Adipocyte (in vitro differentiated cells): ENCODE measurements around the gene POMP.

Source experiments
- DNase-seq: peaks from one replicate; pipeline ENCODE4 v3.0.0-alpha.2; 2015; ENCODE audit warnings: low read depth
- H3K27me3 ChIP-seq: replicated peaks from 2 replicates; pipeline ENCODE4 v1.7.0; 2013; ENCODE audit warnings: mild to moderate bottlenecking, low read length, moderate library complexity; ENCODE audit not compliant: control insufficient read depth, insufficient read depth
- H3K36me3 ChIP-seq: 2 replicates; pipeline ENCODE4 v1.7.0; 2013; ENCODE audit warnings: low read length, mild to moderate bottlenecking, moderate library complexity; ENCODE audit not compliant: control insufficient read depth, insufficient read depth, severe bottlenecking
- H3K4me1 ChIP-seq: 2 replicates; pipeline ENCODE4 v1.7.0; 2013; ENCODE audit warnings: mild to moderate bottlenecking, low read length, moderate library complexity; ENCODE audit not compliant: control insufficient read depth, insufficient read depth
- H3K4me3 ChIP-seq: 2 replicates; pipeline ENCODE4 v1.7.0; 2013; ENCODE audit warnings: mild to moderate bottlenecking, low read length, moderate library complexity
- H3K9ac ChIP-seq: 2 replicates; pipeline ENCODE4 v1.7.0; 2013; ENCODE audit warnings: mild to moderate bottlenecking, low read length, moderate library complexity
- H3K9me3 ChIP-seq: 2 replicates; pipeline ENCODE4 v1.7.0; 2013; ENCODE audit warnings: mild to moderate bottlenecking, low read length, moderate library complexity; ENCODE audit not compliant: control insufficient read depth

Gene POMP

DNA sequence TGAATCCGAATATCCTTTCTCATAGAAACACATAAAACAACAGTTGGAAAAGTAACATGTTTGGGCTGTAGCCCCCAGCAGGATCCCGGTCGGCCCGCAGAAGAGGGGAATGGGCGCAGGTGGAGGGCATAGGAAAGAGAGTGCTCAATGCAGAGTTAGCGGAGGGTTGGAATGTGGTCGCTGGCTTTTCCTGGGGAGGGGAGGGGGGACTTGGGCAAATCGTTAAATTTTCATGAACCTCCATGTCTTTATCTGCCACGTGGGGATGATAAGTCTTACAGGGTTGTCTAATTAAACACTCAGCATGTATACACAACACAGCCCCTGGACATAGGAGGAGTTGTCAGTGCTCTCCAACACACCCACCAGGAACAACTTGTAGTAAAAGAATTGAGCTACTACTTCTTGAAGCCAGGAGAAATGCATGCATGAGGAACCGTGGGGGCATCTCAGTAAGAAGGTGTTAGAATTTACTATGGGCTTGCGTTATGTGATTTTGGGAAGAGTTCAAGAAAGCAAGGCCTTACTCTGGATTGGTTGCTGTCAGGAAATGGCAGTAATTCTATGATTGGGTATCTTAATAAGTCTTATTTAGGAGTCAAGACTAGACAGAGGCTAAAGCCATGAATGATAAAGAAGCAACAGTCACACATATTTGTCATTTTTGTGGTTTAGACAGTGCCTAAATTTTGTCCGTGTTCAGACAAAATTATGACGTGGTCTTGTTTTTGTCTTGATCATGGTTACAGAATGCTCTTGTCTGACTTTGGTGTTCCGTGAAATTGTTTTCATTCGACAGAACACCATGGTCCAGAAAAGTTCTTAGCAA is 60.5 kb downstream of the POMP start:
- Histone ChIP-seq H3K9me3 (no peaks in the 10 kb centered on the region), H3K4me3 (peak overlapping the region; percentile 87), H3K27me3 (no peaks in the 10 kb centered on the region), H3K4me1 (peaks cover 25% of the 10 kb centered on the region), H3K9ac (peak overlapping the region; percentile 81), H3K36me3 (no peaks in the 10 kb centered on the region)
- peak; percentile 48 for DNase-seq

DNA sequence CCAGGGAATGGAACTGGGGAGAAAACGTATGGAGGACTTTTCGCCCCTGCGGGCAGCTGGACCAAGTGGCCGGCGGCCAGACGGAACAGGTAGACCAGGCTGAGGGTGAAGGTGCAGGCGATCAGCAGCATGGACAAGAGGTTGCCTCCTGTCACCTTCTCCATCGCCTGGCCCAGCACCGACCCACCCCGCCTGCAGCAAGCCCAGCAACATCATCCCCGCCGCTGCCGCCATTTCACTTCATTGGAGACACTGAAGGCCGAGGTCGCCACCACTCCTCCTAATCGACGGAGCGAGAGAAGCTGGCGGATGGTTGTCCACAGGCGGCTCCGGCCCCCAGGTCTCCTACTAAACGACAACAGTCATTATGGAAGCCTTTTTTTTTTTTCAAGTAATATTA is 64.9 kb downstream of the POMP start:
- no peaks in the 10 kb centered on the region for H3K9me3 ChIP-seq
- H3K9ac ChIP-seq = no peak overlapping the region
- no peaks in the 10 kb centered on the region for H3K27me3 ChIP-seq
- no peak overlapping the region for H3K4me3 ChIP-seq
- no peak for DNase-seq
- no peaks in the 10 kb centered on the region for H3K36me3 ChIP-seq
- H3K4me1 ChIP-seq = peaks cover 6% of the 10 kb centered on the region

DNA sequence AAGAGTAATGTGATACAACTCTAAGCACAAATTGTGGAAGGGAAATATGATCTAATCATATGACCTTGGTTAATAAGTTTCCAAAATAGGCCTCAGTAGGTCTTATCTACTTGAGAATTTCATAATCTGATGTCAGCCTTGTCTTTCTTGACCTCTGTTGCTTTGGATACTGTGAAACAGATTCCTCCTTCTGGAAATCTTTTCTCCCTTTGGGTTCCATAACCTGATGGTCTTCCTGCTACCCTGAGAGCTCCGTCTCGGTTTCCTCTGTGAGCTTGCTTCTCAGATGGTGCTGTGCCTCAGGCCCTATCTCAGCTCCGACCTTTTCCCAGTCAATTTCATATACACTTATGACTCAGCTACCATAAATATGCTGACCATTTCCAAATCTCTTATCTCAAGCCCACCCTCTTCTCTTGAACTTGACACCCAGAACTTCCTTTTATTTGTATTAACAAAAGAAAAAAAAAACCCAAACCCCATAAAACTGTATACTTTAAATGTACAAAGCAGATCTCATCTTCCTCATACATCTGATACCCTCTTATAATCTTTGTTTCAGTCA is 66.2 kb downstream of the POMP start:
- Histone ChIP-seq H3K36me3 (no peaks in the 10 kb centered on the region), H3K4me1 (no peaks in the 10 kb centered on the region), H3K27me3 (no peaks in the 10 kb centered on the region), H3K4me3 (no peak overlapping the region), H3K9me3 (no peaks in the 10 kb centered on the region), H3K9ac (no peak overlapping the region)
- DNase-seq = no peak
